Left cardiac atrium (tissue), 4 donors: ENCODE data around the gene IRGC. TPM values are rescaled to one million over a fixed set of nuclear protein-coding genes. Genes with fewer than 3 reads are reported as not detected.

Experiments used
- ATAC-seq, 2 donors: fragments of 200-7000 bp; cut with Tn5 transposase; one replicate each; pipeline ENCODE4 v1.9.1; 2020; ENCODE audit warnings: mild to moderate bottlenecking in 2 of 2, moderate library complexity in 2 of 2
- DNase-seq: peaks from one replicate; pipeline ENCODE4 v3.0.0-alpha.2; 2020
- intact Hi-C, 2 donors: fragments of 100-400 bp; cut with DNase I; formaldehyde crosslinking; loops; one replicate each; pipeline versions ENCODE4 v1.14.1 to v1.15.1; 2022 to 2023
- total RNA-seq, 2 donors: library from RNA; stranded (reverse); fragmentation: NEBNext Ultra II Directional; extraction: Animal tissue kit (Norgen Biotek cat#: 25700); gene quantifications; one replicate each; pipeline ENCODE4 v1.2.1, GENCODE V29; 2021
- donor health status: DM: no; HTN: yes; CAD: no.
- donor health status: DM: no; HTN: yes; CAD: no; lungs with severe emphysema.
- donor health status: DM: yes; HTN: yes; CAD: no.
- donor health status: Dilated cardiomyopathy.

IRGC gene
- total RNA-seq, 2 donors from 2014 or later, result not detected

- DNase-seq (no peak), ATAC-seq (no peak)
- intact Hi-C loops, result no loop called here
These were observed 2.9 kb downstream of the IRGC start for GRCh38 chr19:43718627-43719377.

- ATAC-seq (no peak), DNase-seq (no peak)
- intact Hi-C loops, result no loop called here
These were observed 3.5 kb downstream of the IRGC start for GRCh38 chr19:43719378-43719868.

GRCh38 chr19:43719918-43720317 is 4.0 kb downstream of the IRGC start:
- ATAC-seq (no peak), DNase-seq (no peak)
- intact Hi-C loops, result loop anchor here in 1 of 2 donors (10.0 kb wide), 1 partner anchor 45 kb away; the partner anchor contains the start of gene PLAUR

GRCh38 chr19:43720936-43721335 is 5.1 kb downstream of the IRGC start:
- DNase-seq (no peak), ATAC-seq (no peak)
- intact Hi-C loops, result loop anchor here in 1 of 2 donors (10.0 kb wide), 1 partner anchor 46 kb away; the partner anchor contains the start of gene PLAUR

DNA sequence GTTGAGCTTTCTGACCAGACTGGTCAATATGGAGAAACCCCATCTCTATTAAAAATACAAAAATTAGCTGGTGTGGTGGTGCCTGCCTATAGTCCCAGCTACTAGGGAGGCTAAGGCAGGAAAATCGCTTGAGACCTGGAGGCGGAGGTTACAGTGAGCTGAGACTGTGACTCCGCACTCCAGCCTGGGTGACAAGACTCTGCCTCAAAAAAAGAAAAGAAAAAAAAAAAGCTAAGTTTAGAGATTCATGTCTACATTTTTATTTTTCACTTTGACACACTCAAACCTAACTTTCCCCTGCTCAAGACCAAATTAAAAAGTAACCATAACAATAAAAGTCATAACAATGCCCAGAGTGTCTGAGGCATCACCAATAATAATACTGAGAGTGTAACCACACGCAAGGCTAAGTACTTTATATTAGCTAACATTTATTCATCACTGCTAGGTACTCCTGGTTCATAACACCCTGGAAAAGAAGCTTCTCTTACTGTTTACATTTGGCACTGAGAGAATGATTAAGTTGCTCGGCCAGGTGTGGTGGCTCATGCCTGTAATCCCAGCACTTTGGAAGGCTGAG is 5.7 kb downstream of the IRGC start:
- DNase-seq (no peak), ATAC-seq (no peak)
- intact Hi-C loops, result loop anchor here in 1 of 2 donors (10.0 kb wide), 1 partner anchor 47 kb away; the partner anchor contains the start of gene PLAUR

DNA sequence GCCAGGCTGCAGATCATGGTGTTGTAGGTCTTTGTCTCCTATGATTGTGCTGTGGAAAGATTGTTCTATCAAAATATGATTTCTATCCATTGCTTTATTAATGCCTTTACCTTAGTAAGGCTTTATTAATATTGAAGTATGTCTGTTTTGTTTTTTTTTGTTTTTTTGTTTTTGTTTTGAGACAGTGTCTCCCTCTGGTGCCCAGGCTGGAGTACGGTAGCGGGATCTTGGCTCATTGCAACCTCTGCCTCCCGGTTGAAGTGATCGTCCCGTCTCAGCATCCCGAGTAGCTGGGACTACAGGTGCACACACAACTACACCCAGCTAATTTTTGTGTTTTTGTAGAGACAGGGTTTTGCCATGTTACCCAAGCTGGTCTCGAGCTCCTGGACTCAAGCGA is 7.7 kb downstream of the IRGC start:
- ATAC-seq (no peak), DNase-seq (no peak)
- intact Hi-C loops, result loop anchor here in 1 of 2 donors (10.0 kb wide), 1 partner anchor 49 kb away; the partner anchor contains the start of gene PLAUR

DNA sequence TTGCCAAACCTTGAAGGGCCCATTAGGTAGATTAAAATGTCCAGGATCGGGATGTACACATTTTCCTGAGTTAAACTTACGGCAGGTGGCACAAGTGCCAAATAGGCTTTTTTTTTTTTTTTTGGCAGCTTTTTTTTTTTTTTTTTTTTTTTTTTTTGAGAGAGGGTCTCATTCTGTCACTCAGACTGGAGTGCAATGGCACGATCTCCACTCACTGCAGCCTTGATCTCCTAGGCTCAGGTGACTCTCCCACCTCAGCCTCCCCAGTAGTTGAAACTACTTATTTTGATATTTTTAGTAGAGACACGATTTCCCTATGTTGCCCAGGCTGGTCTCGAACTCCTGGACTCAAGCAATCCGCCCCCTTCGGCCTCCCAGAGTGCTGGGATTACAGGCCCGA is 9.0 kb downstream of the IRGC start:
- ATAC-seq (no peak), DNase-seq (no peak)
- intact Hi-C loops, result loop anchor here in 1 of 2 donors (10.0 kb wide), 1 partner anchor 50 kb away; the partner anchor contains the start of gene PLAUR

GRCh38 chr19:43725468-43725867 is 9.6 kb downstream of the IRGC start:
- ATAC-seq, result peak in 1 of 2 donors; percentile 45
- no peak for DNase-seq
- intact Hi-C loops, result loop anchor here in 1 of 2 donors (10.0 kb wide), 1 partner anchor 51 kb away; the partner anchor contains the start of gene PLAUR

DNA sequence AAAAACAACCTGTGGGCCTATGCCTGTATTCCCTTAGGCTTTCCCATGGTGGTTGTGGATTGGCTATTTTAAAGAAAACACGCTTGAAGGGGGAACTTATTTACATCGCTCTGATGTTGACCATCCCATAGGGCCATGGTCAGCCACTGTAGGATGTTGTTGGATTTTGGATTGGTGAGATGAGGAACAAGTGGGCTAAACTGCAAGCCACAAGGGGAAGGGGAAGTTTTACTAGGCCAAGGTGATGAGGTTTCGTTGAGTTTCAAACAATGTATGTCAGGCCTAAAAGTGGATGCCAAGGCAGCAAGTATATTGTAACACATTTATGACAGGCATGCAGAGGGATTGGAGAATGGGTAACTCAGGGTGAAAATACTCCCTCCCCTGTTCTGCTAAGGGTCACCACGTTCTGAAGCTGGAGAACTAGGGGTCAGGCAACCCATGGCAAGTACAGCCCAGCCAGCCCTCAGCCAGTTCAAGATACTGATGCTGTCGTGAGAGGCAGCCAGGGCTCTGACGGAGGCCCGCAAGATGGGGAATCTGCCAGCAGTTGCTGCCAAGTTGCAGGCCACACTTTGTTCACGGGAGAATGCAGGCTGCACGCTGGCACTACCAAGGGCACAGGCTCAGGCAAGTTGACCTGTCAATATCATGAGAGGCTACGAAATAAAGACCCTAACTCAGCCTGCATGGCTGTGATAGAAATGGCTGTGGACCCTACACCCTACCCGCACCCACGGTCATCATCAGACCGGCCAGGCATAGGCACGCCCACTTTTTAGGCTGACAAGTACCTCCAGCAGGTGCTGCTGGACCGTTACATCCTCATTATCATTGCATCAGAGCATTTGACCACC is 11.1 kb downstream of the IRGC start:
- DNase-seq (peak; percentile 57), ATAC-seq (peak; percentile 63 to 78)
- intact Hi-C loops, result loop anchor here in 1 of 2 donors (10.0 kb wide), 1 partner anchor 52 kb away; the partner anchor contains the start of gene PLAUR

DNA sequence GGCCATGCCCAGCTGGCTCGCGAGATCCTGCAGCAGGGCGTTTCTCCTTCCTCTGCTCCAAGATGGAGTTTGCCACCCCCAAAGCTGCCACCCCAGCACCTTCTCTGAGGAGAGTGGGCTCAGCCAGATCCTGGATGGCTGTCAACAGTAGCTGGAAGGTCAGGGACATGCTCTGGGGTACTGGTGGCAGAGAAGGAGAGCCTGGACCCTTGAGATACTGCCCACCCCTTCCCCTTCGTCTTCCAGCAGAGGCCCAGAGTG is 11.6 kb downstream of the IRGC start:
- ATAC-seq, result no peak
- intact Hi-C loops, result loop anchor here in 1 of 2 donors (10.0 kb wide), 1 partner anchor 53 kb away; the partner anchor contains the start of gene PLAUR
- DNase-seq, result no peak

DNA sequence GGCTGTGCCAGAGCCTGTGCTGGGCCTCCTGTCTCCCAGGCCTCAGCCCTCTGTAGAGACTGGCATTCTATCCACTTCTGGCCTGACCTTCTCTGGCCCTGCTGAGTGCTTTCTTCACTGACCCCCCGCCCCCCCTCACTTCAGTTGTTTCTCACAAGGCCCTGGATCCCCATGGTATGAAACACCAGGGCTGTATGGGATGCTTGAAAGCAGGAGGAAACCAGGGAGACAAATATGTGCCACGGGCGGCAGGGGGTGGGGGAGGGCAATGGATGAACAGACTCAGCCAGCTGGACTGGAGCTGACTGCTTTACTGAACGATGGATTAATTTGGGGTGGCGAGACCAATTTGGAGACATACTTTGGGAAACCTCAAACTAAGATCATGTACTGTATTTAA is 14.0 kb downstream of the IRGC start:
- DNase-seq, result no peak
- intact Hi-C loops, result loop anchor here in 1 of 2 donors (10.0 kb wide), 1 partner anchor 55 kb away; the partner anchor contains the start of gene PLAUR
- no peak for ATAC-seq

DNA sequence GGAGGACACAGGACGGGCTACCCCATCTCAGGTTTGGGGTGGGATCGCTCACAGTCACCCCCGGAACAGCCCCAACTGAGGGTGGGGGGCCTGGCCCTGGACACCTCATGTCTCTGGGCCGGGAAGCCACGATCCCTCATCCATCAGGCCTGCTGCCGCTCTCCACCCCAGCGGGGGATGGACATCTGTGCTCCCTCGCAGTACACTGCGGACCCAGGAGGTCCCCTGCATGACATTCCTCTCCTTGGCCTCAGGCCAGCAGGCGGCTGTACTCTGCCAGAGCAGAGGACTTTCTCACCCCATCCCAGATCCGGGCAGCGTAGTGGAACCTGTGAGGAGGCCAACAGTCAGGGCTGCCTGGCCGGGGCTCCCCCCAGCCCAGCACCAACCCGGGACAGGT is 15.5 kb downstream of the IRGC start:
- intact Hi-C loops, result no loop called here
- no peak for ATAC-seq

DNA sequence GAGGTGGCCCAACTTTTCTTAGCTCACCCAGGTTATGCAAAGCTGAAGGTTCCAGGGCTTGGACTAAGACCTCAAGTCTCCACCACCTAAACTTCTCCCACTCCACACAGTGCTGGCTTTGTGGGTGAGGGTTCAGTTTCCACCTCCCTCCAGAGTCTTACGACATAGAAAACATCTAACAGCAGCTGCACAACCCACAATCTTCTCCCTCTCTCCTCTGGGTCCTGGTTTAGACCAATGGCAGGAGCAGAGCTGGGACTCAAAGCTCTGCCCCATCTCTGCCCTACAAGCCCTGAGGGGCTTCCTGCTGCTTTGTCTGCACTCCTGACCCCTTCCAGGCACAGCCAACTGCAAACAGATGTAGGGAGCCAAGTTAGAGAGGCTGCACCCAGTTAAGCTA is 16.0 kb downstream of the IRGC start:
- peak in 1 of 2 donors; percentile 25 for ATAC-seq
- intact Hi-C loops, result no loop called here

More for the DNA sequence above, 15.5 kb downstream of the IRGC start:
- DNase-seq, result no peak

GRCh38 chr19:43735013-43735412 is 19.1 kb downstream of the IRGC start:
- intact Hi-C loops, result loop anchor here in 1 of 2 donors (5.0 kb wide), 1 partner anchor 52 kb away; no protein-coding TSS in a partner anchor
- ATAC-seq (no peak), DNase-seq (no peak)

More for the DNA sequence above, 16.0 kb downstream of the IRGC start:
- DNase-seq, result no peak

GRCh38 chr19:43735957-43736356 is 20.1 kb downstream of the IRGC start:
- intact Hi-C loops, result loop anchor here in 1 of 2 donors (5.0 kb wide), 1 partner anchor 51 kb away; no protein-coding TSS in a partner anchor
- DNase-seq (no peak), ATAC-seq (no peak)

DNA sequence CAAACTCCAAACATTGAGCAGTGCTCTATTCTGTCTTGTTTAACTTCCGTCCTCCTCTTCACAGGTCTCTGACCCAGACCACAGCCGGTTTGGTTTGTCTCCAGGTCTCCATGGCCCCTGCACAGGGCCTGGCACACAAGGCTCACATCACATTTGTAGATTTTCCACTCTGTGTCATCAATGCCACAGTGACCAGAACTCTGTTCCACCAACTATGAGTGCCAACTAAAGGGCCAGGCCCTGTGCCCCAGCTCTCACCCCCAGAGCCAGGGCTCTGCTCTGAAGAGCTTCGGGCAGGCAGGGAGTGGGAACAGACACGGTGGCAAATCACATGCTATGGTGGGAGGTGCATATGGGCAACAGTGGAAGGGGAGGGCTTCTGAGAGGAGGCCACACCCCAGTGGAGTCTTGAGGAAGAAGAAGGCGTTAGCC is 22.9 kb downstream of the IRGC start:
- ATAC-seq, result peak; percentile 34
- DNase-seq, result no peak
- intact Hi-C loops, result loop anchor here in 1 of 2 donors (5.0 kb wide), 1 partner anchor 49 kb away; no protein-coding TSS in a partner anchor

DNA sequence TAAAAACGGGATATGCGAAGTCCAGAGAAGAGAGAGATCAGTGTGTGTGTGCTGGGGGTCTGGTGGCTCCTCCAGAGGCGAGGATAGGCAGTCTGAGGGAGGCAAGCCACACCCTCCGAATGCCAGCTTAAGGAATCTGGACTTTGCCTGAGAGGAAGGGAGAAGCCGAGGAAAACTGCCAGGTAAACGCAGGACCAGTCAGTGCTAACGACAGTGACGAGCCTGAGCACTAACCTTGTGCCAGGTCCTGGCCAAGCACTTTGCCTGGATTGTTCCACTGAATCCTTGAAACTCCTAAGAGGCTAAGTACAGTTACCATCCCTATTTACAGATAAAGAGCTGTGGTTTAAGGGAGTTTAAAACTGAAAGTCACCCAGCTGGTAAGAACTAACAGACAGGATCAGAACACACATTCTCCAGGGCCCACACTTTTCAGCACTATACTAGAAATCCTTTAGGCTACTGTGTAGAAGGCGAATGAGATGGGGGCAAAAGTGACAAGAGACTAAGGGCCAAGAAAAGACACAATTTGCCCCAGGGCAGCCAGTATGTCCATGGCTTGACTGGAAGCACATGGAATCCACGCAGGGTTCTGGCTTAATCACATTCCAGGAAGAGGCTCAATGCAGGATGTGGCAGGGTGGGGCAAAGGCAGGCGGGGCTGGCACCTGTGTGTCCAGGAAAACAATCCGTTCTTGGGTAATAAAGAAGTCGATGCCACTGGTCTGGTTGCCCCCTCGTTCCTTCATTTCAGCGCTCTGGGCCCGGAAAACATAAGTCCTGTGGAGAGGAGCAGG is 23.8 kb downstream of the IRGC start:
- ATAC-seq (no peak), DNase-seq (no peak)
- intact Hi-C loops, result loop anchor here in 1 of 2 donors (5.0 kb wide), 1 partner anchor 48 kb away; no protein-coding TSS in a partner anchor
